Esophagus muscularis mucosa (tissue), 4 donors: ENCODE measurements around the gene NRXN3. TPM values are rescaled to one million over a fixed set of nuclear protein-coding genes. Genes with fewer than 3 reads are reported as not detected.

ENCODE experiments used
- DNase-seq: peaks from one replicate; pipeline ENCODE4 v3.0.0-alpha.2; 2017; ENCODE audit errors: extremely low spot score
- H3K27ac ChIP-seq, 4 donors: fragments of 200-600 bp; sonication (generic); replicated peaks in 1 of 4; 1 replicate in 3 of 4; 2 replicates in 1 of 4; pipeline ENCODE4 v1.5.1; 2016 to 2019; ENCODE audit warnings: mild to moderate bottlenecking in 1 of 4
- H3K27me3 ChIP-seq, 4 donors: fragments of 200-600 bp; sonication (generic); one replicate each; pipeline versions ENCODE4 v1.5.1 to v1.6.0; 2016 to 2019
- H3K36me3 ChIP-seq, 4 donors: fragments of 200-600 bp; sonication (generic); one replicate each; pipeline ENCODE4 v1.5.1; 2016 to 2019
- H3K4me1 ChIP-seq, 4 donors: fragments of 200-600 bp; sonication (generic); one replicate each; pipeline ENCODE4 v1.5.1; 2016 to 2019
- H3K4me3 ChIP-seq, 4 donors: fragments of 200-600 bp; sonication (generic); 1 replicate in 2 of 4; 2 replicates in 2 of 4; pipeline ENCODE4 v1.5.1; 2016 to 2019; ENCODE audit warnings: mild to moderate bottlenecking in 4 of 4, moderate library complexity in 1 of 4
- H3K9me3 ChIP-seq, 4 donors: fragments of 200-600 bp; sonication (generic); 1 replicate in 3 of 4; 2 replicates in 1 of 4; pipeline ENCODE4 v1.5.1; 2016 to 2019
- CTCF ChIP-seq, 3 experiments: fragments of 200-600 bp in 2 of 3; fragments of 450-650 bp in 1 of 3; sonication (generic) in 2 of 3; IDR thresholded peaks; one replicate each; pipeline ENCODE4 v1.5.1; 2017 to 2019; ENCODE audit warnings: antibody characterized with exemption in 3 of 3, mild to moderate bottlenecking in 2 of 3, moderate library complexity in 1 of 3
- EP300 ChIP-seq: sonication (generic); formaldehyde crosslinking; IDR thresholded peaks from one replicate; pipeline ENCODE4 v1.6.1; 2017; ENCODE audit warnings: antibody characterized with exemption
- POLR2A ChIP-seq: fragments of 450-650 bp; IDR thresholded peaks from one replicate; pipeline ENCODE4 v1.6.1; 2017; ENCODE audit warnings: antibody characterized with exemption, moderate library complexity, mild to moderate bottlenecking, low read depth
- POLR2AphosphoS5 ChIP-seq, 2 donors: sonication (generic); formaldehyde crosslinking; IDR thresholded peaks; one replicate each; pipeline ENCODE4 v1.6.1; 2017; ENCODE audit warnings: antibody characterized with exemption in 2 of 2
- WGBS: methylation state at CpG from one replicate; pipeline ENCODE4 v1.1.5; 2018; 5-methylcytosine and 5-hydroxymethylcytosine counted together
- intact Hi-C: fragments of 100-400 bp; cut with DNase I; formaldehyde crosslinking; loops from one replicate; pipeline ENCODE4 v1.15.1; 2023
- total RNA-seq, 4 donors: library from RNA; depleted of rRNA; stranded (reverse); fragments of >200 nt; gene quantifications; one replicate each; pipeline versions ENCODE4 v1.1.0 to v1.2.1, GENCODE V29; 2016

Gene NRXN3
- total RNA-seq, 4 donors from 2014 or later, result 71.1 to 159 (median 122) TPM

GRCh38 chr14:78610994-78611393, 440.8 kb downstream of the NRXN3 start:
- H3K4me3 ChIP-seq, result no peak overlapping the region
- no peak for DNase-seq
- H3K9me3 ChIP-seq, result no peaks in the 10 kb centered on the region
- TF ChIP-seq CTCF (IDR thresholded peaks at IDR 0.05) (no peak), POLR2AphosphoS5 (IDR thresholded peaks at IDR 0.05) (no peak), EP300 (no peak), POLR2A (no peak)
- no peak overlapping the region for H3K27ac ChIP-seq
- no peaks in the 10 kb centered on the region for H3K36me3 ChIP-seq
- H3K4me1 ChIP-seq, result peaks cover 0 to 3% (median under 1%) of the 10 kb centered on the region in 4 donors
- no peaks in the 10 kb centered on the region for H3K27me3 ChIP-seq
- intact Hi-C loops, result no loop called here
- 72% methylated on average over 4 of the region's 4 CpGs for WGBS

GRCh38 chr14:78611796-78612571, 441.8 kb downstream of the NRXN3 start:
- TF ChIP-seq POLR2A (no peak), POLR2AphosphoS5 (IDR thresholded peaks at IDR 0.05) (no peak), EP300 (no peak), CTCF (IDR thresholded peaks at IDR 0.05) (no peak)
- Histone ChIP-seq H3K36me3 (no peaks in the 10 kb centered on the region), H3K4me3 (no peak overlapping the region), H3K4me1 (peaks cover 0 to 3% (median 0%) of the 10 kb centered on the region in 4 donors), H3K27me3 (no peaks in the 10 kb centered on the region), H3K27ac (no peak overlapping the region), H3K9me3 (no peaks in the 10 kb centered on the region)
- intact Hi-C loops, result no loop called here
- 60% methylated on average over 3 of the region's 3 CpGs for WGBS
- no peak for DNase-seq

GRCh38 chr14:78612666-78613065, 442.5 kb downstream of the NRXN3 start:
- H3K27ac ChIP-seq, result no peak overlapping the region
- TF ChIP-seq EP300, result no peak
- no peak for TF ChIP-seq CTCF (IDR thresholded peaks at IDR 0.05)
- no peak for TF ChIP-seq POLR2AphosphoS5 (IDR thresholded peaks at IDR 0.05)
- no peak for TF ChIP-seq POLR2A
- H3K4me3 ChIP-seq, result no peak overlapping the region
- no peaks in the 10 kb centered on the region for H3K36me3 ChIP-seq
- no peaks in the 10 kb centered on the region for H3K27me3 ChIP-seq
- no peak for DNase-seq
- 52% methylated on average over 1 of the region's 1 CpG for WGBS
- no peaks in the 10 kb centered on the region for H3K9me3 ChIP-seq
- H3K4me1 ChIP-seq, result peaks cover 0 to 3% (median 0%) of the 10 kb centered on the region in 4 donors
- intact Hi-C loops, result no loop called here

- H3K4me1 ChIP-seq, result peaks cover 0 to 3% (median 0%) of the 10 kb centered on the region in 4 donors
- H3K27ac ChIP-seq, result no peak overlapping the region
- H3K27me3 ChIP-seq, result no peaks in the 10 kb centered on the region
- intact Hi-C loops, result no loop called here
- DNase-seq, result no peak
- no peak overlapping the region for H3K4me3 ChIP-seq
- H3K9me3 ChIP-seq, result no peaks in the 10 kb centered on the region
- TF ChIP-seq CTCF (IDR thresholded peaks at IDR 0.05) (no peak), POLR2A (no peak), POLR2AphosphoS5 (IDR thresholded peaks at IDR 0.05) (no peak), EP300 (no peak)
- H3K36me3 ChIP-seq, result no peaks in the 10 kb centered on the region
- WGBS, result 93% methylated on average over 2 of the region's 2 CpGs
These were observed 444.4 kb downstream of the NRXN3 start for GRCh38 chr14:78614593-78614992.

- TF ChIP-seq CTCF (IDR thresholded peaks at IDR 0.05) (no peak), POLR2A (no peak), POLR2AphosphoS5 (IDR thresholded peaks at IDR 0.05) (no peak), EP300 (no peak)
- DNase-seq, result no peak
- no peaks in the 10 kb centered on the region for H3K36me3 ChIP-seq
- intact Hi-C loops, result no loop called here
- 74% methylated on average over 5 of the region's 5 CpGs for WGBS
- H3K27ac ChIP-seq, result no peak overlapping the region
- no peaks in the 10 kb centered on the region for H3K27me3 ChIP-seq
- H3K9me3 ChIP-seq, result no peaks in the 10 kb centered on the region
- no peaks in the 10 kb centered on the region for H3K4me1 ChIP-seq
- H3K4me3 ChIP-seq, result no peak overlapping the region
These were observed 447.6 kb downstream of the NRXN3 start for GRCh38 chr14:78617735-78618134.
